Gastroesophageal sphincter (tissue), 3 donors: ENCODE data around the gene LMOD1.

Source experiments
- EP300 ChIP-seq: sonication (generic); formaldehyde crosslinking; IDR thresholded peaks from one replicate; pipeline ENCODE4 v1.6.1; 2017; ENCODE audit warnings: antibody characterized with exemption, mild to moderate bottlenecking
- POLR2A ChIP-seq, 2 donors: fragments of 450-650 bp; IDR thresholded peaks; one replicate each; pipeline ENCODE4 v1.6.1; 2017; ENCODE audit warnings: antibody characterized with exemption in 2 of 2, mild to moderate bottlenecking in 2 of 2, moderate library complexity in 1 of 2
- POLR2AphosphoS5 ChIP-seq: sonication (generic); formaldehyde crosslinking; IDR thresholded peaks from one replicate; pipeline ENCODE4 v1.6.1; 2017; ENCODE audit warnings: antibody characterized with exemption
- TF ChIP-seq, protein P1 (sequence below), 4 experiments: fragments of 200-600 bp in 2 of 4; fragments of 450-650 bp in 2 of 4; sonication (generic) in 1 of 4; IDR thresholded peaks; one replicate each; pipeline ENCODE4 v1.5.1; 2017 to 2019; ENCODE audit warnings: antibody characterized with exemption in 4 of 4, mild to moderate bottlenecking in 2 of 4, moderate library complexity in 2 of 4

DNA sequence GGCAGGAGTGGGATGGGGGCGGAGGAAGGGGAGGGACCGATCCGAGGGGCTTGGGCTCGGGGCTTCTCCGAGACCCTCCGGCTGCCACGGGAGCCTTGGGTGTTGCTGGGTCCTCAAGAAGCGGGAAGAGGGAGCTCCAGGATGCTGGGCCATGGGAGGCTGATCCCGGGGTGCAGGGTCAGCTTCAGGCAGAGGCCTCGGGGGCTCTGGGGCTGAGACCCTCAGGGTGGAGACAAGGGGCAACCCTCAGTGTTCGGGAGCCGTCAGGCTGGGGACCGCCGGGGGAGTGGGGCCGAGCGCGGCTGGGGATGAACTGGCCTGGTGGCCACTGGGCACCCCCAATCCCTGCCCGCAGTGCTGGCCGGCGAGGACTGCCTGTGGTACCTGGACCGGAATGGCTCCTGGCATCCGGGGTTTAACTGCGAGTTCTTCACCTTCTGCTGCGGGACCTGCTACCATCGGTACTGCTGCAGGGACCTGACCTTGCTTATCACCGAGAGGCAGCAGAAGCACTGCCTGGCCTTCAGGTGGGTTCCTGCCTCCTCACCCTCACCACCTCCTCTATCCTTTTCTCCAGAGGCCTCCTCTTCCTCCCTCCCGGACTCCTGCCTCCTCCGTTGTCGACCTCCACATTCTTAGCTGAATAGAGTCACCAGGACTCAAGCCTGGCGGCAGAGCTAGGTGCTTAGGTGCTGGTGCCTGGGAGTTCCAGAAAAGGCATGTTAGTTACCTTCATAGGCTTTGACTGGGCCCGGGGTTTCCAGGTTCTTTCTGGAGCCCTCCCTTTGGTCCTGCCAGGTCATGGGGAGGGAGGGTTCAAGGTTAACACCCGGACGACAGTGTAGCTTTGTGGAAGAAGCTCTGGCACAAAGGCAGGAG lies 57.0 kb downstream of the LMOD1 start:
- TF ChIP-seq, protein P1, sequence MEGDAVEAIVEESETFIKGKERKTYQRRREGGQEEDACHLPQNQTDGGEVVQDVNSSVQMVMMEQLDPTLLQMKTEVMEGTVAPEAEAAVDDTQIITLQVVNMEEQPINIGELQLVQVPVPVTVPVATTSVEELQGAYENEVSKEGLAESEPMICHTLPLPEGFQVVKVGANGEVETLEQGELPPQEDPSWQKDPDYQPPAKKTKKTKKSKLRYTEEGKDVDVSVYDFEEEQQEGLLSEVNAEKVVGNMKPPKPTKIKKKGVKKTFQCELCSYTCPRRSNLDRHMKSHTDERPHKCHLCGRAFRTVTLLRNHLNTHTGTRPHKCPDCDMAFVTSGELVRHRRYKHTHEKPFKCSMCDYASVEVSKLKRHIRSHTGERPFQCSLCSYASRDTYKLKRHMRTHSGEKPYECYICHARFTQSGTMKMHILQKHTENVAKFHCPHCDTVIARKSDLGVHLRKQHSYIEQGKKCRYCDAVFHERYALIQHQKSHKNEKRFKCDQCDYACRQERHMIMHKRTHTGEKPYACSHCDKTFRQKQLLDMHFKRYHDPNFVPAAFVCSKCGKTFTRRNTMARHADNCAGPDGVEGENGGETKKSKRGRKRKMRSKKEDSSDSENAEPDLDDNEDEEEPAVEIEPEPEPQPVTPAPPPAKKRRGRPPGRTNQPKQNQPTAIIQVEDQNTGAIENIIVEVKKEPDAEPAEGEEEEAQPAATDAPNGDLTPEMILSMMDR (IDR thresholded peaks at IDR 0.05), result no peak
- peak in 1 of 2 donors; percentile 17 for TF ChIP-seq POLR2A (IDR thresholded peaks at IDR 0.05)
- TF ChIP-seq EP300, result no peak
- TF ChIP-seq POLR2AphosphoS5, result peak; percentile 62
